Aorta (tissue), 5 donors: ENCODE results near the gene ELK1. TPM values are rescaled to one million over a fixed set of nuclear protein-coding genes. Genes with fewer than 3 reads are reported as not detected.

ENCODE experiments used
- ATAC-seq: fragments of 200-7000 bp; cut with Tn5 transposase; one replicate; pipeline ENCODE4 v1.9.1; 2022; ENCODE audit warnings: moderate library complexity; ENCODE audit not compliant: low FRiP score
- DNase-seq, 2 donors: peaks; one replicate each; pipeline ENCODE4 v3.0.0-alpha.2; 2020
- H3K27ac ChIP-seq, 2 donors: one replicate each; pipeline ENCODE4 v1.5.1; 2013; ENCODE audit warnings: low read length in 2 of 2, mild to moderate bottlenecking in 2 of 2, moderate library complexity in 2 of 2, control low read depth in 1 of 2, inconsistent platforms in 1 of 2, low read depth in 1 of 2
- H3K27me3 ChIP-seq, 2 donors: one replicate each; pipeline ENCODE4 v1.6.1; 2013; ENCODE audit warnings: control low read depth in 1 of 2, low read length in 1 of 2, mild to moderate bottlenecking in 1 of 2, moderate library complexity in 1 of 2; ENCODE audit not compliant: insufficient read depth in 2 of 2, control insufficient read depth in 1 of 2
- H3K36me3 ChIP-seq, 2 donors: one replicate each; pipeline ENCODE4 v1.6.1; 2013; ENCODE audit warnings: control low read depth in 1 of 2, low read length in 1 of 2, mild to moderate bottlenecking in 1 of 2; ENCODE audit not compliant: insufficient read depth in 2 of 2, control insufficient read depth in 1 of 2
- H3K4me1 ChIP-seq, 2 donors: one replicate each; pipeline ENCODE4 v1.6.1; 2013; ENCODE audit warnings: low read length in 2 of 2, control low read depth in 1 of 2, mild to moderate bottlenecking in 1 of 2, moderate library complexity in 1 of 2; ENCODE audit not compliant: insufficient read depth in 2 of 2, control insufficient read depth in 1 of 2
- H3K4me3 ChIP-seq, 2 donors: one replicate each; pipeline ENCODE4 v1.5.1; 2013; ENCODE audit warnings: low read length in 2 of 2, control low read depth in 1 of 2, mild to moderate bottlenecking in 1 of 2
- H3K9me3 ChIP-seq: one replicate; pipeline ENCODE4 v1.6.1; 2013; ENCODE audit warnings: mild to moderate bottlenecking, low read length; ENCODE audit not compliant: control insufficient read depth
- WGBS, 2 donors: extraction: QIAGEN DNeasy Blood & Tissue Kit; methylation state at CpG; one replicate each; pipeline ENCODE4 v1.1.7; 2013; 5-methylcytosine and 5-hydroxymethylcytosine counted together
- intact Hi-C, 2 donors: fragments of 100-400 bp; cut with DNase I; formaldehyde crosslinking; loops; one replicate each; pipeline versions ENCODE4 v1.14.2 to v1.15.0; 2022
- microRNA-seq, 2 donors: library from miRNA; unstranded; fragments of <30 nt; microRNA quantifications; one replicate each; pipeline ENCODE4 v1.2.0, GENCODE V29; 2020
- polyA plus RNA-seq, 2 donors: library from polyadenylated mRNA; stranded (reverse); fragments of 200-250 nt; gene quantifications; one replicate each; pipeline ENCODE4 v1.2.3, GENCODE V29; 2013
- total RNA-seq, 2 donors: library from RNA; stranded (reverse); fragmentation: NEBNext Ultra II Directional; extraction: Animal tissue kit (Norgen Biotek cat#: 25700); gene quantifications; one replicate each; pipeline ENCODE4 v1.2.1, GENCODE V29; 2021
- donor health status: healthy with polysubstance abuse.
- donor health status: Bipolar disorder and iron deficiency.
- donor health status: DM: no; HTN: no; CAD: no.
- donor health status: DM: no; HTN: no; CAD: no.
- donor health status: DM: yes; HTN: yes; CAD: no.

ELK1 gene
- total and polyA plus RNA-seq, 4 donors, result 17.4 to 39.2 (median 25.4) TPM

DNA sequence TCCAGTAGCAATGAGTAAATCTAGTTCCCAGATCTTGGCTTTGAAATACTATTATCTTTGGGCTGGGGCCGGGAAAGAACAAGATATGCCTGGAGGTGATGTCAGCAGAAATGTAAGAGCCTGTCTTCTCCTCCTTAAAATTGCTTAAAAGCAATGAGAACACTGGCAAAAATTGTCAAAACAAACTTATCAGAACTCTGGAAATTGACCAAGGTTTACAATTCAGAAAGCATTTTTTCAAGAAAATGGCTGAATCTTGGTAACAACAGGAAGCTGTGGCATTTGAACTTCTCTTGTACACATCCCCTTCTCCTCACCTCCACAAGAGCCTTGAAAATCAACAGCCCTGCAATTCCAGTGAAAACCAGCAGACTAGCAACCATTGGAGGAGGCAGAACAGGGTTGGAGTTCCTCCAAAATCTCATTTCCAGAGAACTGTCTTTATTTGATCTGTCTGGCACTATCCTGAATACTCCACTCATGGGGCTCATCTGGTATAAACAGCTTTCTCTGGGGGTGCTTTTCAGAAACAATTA is 54.6 kb downstream of the ELK1 start:
- Histone ChIP-seq H3K27ac (no peak overlapping the region), H3K4me1 (peaks cover 0 to 3% of the 10 kb centered on the region in 2 donors), H3K4me3 (no peak overlapping the region), H3K9me3 (no peaks in the 10 kb centered on the region), H3K27me3 (no peaks in the 10 kb centered on the region), H3K36me3 (no peaks in the 10 kb centered on the region)
- no peak for DNase-seq
- ATAC-seq, result peak; percentile 62
- 2 to 33% methylated on average over 1 of the region's 1 CpG for WGBS, 2 donors
- intact Hi-C loops, result no loop called here

DNA sequence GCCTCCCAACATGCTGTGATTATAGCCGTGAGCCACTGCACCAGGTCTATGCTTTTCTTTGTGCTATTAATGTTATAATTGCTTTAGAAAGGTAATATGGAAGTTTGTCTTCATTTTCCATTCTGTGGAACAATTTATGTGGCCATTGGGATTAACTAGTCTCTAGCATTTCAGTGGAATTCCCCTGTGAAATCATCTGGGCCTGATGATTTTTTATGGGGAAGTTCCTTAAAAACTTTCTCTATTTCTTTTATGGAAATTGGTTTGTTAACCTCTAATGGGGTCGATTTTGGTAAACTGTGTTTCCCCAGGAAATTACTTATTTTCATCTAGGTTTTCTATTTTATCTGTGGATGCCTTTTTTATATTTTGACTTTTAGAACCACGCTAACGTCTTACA is 56.8 kb downstream of the ELK1 start:
- peaks cover 0 to 3% of the 10 kb centered on the region in 2 donors for H3K4me1 ChIP-seq
- intact Hi-C loops, result no loop called here
- 66 to 86% methylated on average over 4 of the region's 4 CpGs for WGBS, 2 donors
- H3K27me3 ChIP-seq, result no peaks in the 10 kb centered on the region
- H3K27ac ChIP-seq, result no peak overlapping the region
- ATAC-seq, result no peak
- H3K4me3 ChIP-seq, result no peak overlapping the region
- H3K36me3 ChIP-seq, result no peaks in the 10 kb centered on the region
- DNase-seq, result no peak
- no peaks in the 10 kb centered on the region for H3K9me3 ChIP-seq

DNA sequence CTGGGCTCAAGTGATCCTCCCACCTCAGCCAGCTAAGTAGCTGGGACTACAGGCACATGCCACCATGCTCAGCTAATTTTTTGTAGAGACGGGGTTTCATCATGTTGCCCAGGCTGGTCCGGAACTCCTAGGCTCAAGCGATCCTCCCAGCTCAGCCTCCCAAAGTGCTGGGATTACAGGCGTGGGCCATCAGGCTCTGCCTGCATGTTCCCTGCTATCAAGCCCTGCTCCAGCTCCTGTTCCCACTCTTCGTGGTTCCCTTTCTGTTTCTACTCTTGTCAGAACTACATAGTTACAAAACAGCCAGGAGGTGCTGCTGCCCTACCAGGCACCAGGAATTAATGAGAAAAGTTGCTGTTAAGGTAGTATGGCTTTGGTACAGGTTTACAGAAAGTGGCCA is 59.4 kb downstream of the ELK1 start:
- whole genome bisulfite sequencing, 2 donors, result 84 to 85% methylated on average over 5 of the region's 5 CpGs
- no peak for ATAC-seq
- intact Hi-C loops, result no loop called here
- no peaks in the 10 kb centered on the region for H3K36me3 ChIP-seq
- no peak overlapping the region for H3K4me3 ChIP-seq
- DNase-seq, result no peak
- no peak overlapping the region for H3K27ac ChIP-seq
- peaks cover 0 to 3% of the 10 kb centered on the region in 2 donors for H3K4me1 ChIP-seq
- H3K27me3 ChIP-seq, result no peaks in the 10 kb centered on the region
- H3K9me3 ChIP-seq, result no peaks in the 10 kb centered on the region

DNA sequence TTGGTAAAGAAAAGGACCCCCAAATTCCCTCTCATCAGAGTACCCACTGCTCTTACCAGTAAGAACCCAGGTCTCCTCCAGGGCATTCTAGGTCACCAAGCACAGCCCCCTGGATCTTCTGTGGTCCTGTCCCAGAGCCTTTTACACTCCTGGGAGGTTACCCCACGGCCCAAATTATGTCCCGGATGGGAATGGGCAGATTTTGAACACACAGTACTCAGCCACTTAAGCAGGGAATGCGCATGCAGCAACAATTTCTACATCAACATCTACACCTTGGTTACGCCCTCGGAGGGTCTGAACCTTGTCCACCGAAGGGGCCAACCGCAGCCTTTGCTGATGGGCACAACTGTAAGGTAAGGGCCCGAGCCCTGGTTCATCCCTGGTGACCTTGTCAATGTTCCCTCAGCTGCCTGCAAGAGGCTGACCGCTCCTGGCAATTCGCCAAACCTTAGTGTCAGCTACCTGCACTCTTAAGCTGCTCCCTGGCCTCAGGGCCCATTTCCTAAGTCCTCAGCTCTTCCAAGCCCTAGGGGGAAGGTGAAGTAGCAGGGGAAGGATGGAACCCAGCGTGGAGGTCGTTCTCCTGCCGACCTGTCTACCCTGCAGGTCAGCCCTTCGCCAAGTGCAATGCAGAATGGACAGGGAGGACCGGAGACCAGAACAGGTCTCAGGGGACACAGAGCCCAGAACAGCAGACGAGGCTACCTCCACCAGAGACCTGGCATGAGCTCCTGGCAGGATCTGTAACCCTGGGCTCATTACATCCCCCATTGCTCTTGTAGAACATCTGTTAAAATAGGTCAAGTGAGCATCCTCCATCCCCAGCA is 62.2 kb downstream of the ELK1 start:
- WGBS, 2 donors, result 75 to 82% methylated on average over 16 of the region's 16 CpGs
- no peaks in the 10 kb centered on the region for H3K4me1 ChIP-seq
- no peaks in the 10 kb centered on the region for H3K36me3 ChIP-seq
- DNase-seq (no peak), ATAC-seq (no peak)
- H3K4me3 ChIP-seq, result no peak overlapping the region
- no peak overlapping the region for H3K27ac ChIP-seq
- no peaks in the 10 kb centered on the region for H3K27me3 ChIP-seq
- intact Hi-C loops, result loop anchor here in 1 of 2 donors (10.0 kb wide), 1 partner anchor 57 kb away; no protein-coding TSS in a partner anchor
- no peaks in the 10 kb centered on the region for H3K9me3 ChIP-seq

DNA sequence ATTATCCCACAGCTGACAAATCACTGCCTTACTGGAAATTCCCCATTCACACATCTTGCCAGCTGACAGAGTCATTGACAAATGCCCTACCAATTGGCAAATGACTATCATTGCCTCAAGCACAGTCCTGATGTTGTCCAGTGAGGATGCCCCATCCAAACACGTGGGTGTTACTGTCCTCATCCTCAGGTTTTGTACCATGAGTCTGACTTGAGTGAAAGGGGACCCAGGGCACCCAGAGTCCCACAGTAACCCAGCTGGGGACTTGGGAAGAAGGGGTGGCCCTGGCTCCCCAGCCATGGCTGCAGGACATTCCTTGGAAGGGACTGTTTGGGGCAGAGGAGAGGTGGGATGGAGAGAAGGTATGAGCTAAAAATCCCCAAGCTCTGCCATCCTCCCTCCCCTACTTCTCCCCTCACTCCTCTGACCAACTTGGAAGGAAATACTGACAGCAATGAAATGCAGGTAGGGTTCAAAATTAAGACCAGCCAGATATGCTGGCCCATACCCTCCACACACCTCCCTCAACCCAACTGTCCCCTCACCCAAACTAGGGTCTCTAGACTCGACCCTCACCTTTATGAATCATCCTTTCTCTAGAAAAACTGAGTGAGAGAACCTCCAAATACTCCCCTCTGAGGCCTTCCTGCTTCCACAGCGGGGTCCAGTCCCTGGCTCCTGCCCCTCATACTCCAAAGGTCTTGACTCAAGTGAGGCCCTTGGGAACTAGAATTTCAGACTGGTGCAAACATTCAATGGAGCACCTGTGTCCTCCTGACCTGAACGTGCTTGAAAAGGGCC is 63.1 kb downstream of the ELK1 start:
- no peak for DNase-seq
- no peaks in the 10 kb centered on the region for H3K36me3 ChIP-seq
- intact Hi-C loops, result loop anchor here in 1 of 2 donors (10.0 kb wide), 1 partner anchor 58 kb away; no protein-coding TSS in a partner anchor
- no peak overlapping the region for H3K4me3 ChIP-seq
- WGBS, 2 donors, result 38 to 73% methylated on average over 4 of the region's 4 CpGs
- no peaks in the 10 kb centered on the region for H3K27me3 ChIP-seq
- H3K27ac ChIP-seq, result no peak overlapping the region
- no peak for ATAC-seq
- no peaks in the 10 kb centered on the region for H3K4me1 ChIP-seq
- no peaks in the 10 kb centered on the region for H3K9me3 ChIP-seq

DNA sequence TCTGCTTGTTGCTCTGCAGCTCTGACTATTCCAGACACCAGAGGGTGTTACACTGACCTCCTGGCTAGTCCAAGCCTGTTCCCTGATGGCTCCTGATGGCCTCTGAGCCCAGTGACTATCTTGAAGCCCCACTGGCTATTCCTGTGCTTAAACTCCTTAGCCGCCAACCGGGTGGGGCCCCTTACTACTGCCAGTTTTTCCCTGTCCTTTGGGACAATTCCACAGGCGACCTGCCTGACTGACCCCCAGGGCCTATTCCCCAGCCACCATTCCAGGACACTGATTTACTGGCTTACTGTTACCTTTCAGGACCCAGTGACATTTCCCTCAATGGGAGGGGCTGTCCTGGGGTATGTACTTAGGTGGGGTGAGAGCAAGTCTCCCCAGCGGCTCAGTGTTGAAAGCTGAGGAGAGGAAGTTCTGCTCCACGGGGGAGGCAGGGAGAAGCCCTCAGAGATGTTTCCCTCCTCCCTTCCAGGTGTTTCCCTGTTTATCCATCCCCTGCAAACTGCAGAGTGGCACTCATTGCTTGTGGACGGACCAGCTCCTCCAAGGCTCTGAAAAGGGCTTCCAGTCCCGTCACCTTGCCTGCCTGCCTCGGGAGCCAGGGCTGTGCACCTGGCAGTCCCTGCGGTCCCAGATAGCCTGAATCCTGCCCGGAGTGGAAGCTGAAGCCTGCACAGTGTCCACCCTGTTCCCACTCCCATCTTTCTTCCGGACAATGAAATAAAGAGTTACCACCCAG is 64.1 kb downstream of the ELK1 start:
- intact Hi-C loops, result loop anchor here in 1 of 2 donors (10.0 kb wide), 1 partner anchor 59 kb away; no protein-coding TSS in a partner anchor
- no peak for DNase-seq
- no peaks in the 10 kb centered on the region for H3K4me1 ChIP-seq
- no peak overlapping the region for H3K27ac ChIP-seq
- no peaks in the 10 kb centered on the region for H3K9me3 ChIP-seq
- H3K36me3 ChIP-seq, result no peaks in the 10 kb centered on the region
- no peak for ATAC-seq
- 69 to 71% methylated on average over 11 of the region's 11 CpGs for WGBS, 2 donors
- H3K4me3 ChIP-seq, result no peak overlapping the region
- H3K27me3 ChIP-seq, result no peaks in the 10 kb centered on the region

Small RNA genes within 50 kb of the gene (microRNA-seq; reads per million reads assigned to microRNA genes)
- 0 to 0.60 reads per million in 2 donors for gene MIR4769

Other genes with a start within 250 kb of the ELK1 start
- gene ZNF41, start 167.3 kb downstream of the ELK1 start, total RNA-seq, result 10 to 100 TPM in 1 of 2 donors, 1 to 10 TPM in 1; 8.8 to 12.6 TPM
- gene ZNF41, start 167.3 kb downstream of the ELK1 start, polyA plus RNA-seq, result 1 to 10 TPM; 1.1 to 3.3 TPM
- gene ARAF, start 89.4 kb downstream of the ELK1 start, total RNA-seq, result 10 to 100 TPM; 51.5 to 59.0 TPM
- 100 to 1,000 TPM in 1 of 2 donors, 10 to 100 TPM in 1; 37.4 to 115 TPM for gene ARAF, start 89.4 kb downstream of the ELK1 start, polyA plus RNA-seq
- gene TIMP1, start 68.1 kb downstream of the ELK1 start, total RNA-seq, result 1,000 to 10,000 TPM; 1,378 to 1,710 TPM
- 1,000 to 10,000 TPM in 1 of 2 donors, 100 to 1,000 TPM in 1; 775 to 3,088 TPM for gene TIMP1, start 68.1 kb downstream of the ELK1 start, polyA plus RNA-seq
- gene SYN1, start 30.7 kb downstream of the ELK1 start, total RNA-seq, result 1 to 10 TPM; 1.5 TPM
- 1 to 10 TPM in 1 of 2 donors, under 1 TPM in 1; 0.90 to 1.9 TPM for gene SYN1, start 30.7 kb downstream of the ELK1 start, polyA plus RNA-seq
- 1 to 10 TPM; 5.2 to 6.0 TPM for gene CFP, start 20.6 kb downstream of the ELK1 start, total RNA-seq
- 1 to 10 TPM; 3.1 to 3.7 TPM for gene CFP, start 20.6 kb downstream of the ELK1 start, polyA plus RNA-seq
- 10 to 100 TPM; 74.9 to 75.0 TPM for gene UXT, start 8.6 kb upstream of the ELK1 start, total RNA-seq
- 100 to 1,000 TPM; 190 to 316 TPM for gene UXT, start 8.6 kb upstream of the ELK1 start, polyA plus RNA-seq
- 10 to 100 TPM; 10.1 to 13.3 TPM for gene ZNF81, start 186.3 kb upstream of the ELK1 start, total RNA-seq
- 1 to 10 TPM; 1.1 to 1.4 TPM for gene ZNF81, start 186.3 kb upstream of the ELK1 start, polyA plus RNA-seq